ENCODE measurements around the gene AP3M1.

The AP3M1 gene

DNA sequence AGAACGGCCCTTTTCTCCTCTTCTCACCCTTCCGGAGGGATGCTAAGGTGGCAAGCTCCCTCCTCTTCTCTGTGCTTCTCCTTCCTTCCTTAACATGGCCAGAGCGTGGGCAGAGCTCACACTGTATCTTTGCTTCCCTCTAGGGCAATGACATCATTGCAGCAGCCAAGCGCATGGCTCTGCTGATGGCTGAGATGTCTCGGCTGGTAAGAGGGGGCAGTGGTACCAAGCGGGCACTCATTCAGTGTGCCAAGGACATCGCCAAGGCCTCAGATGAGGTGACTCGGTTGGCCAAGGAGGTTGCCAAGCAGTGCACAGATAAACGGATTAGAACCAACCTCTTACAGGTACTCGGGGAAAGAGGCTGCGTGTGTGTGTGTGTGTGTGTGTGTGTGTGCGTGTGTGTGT lies 36.6 kb downstream of the AP3M1 start:
- no peak for DNase-seq (ENCODE audit: low read depth)

DNA sequence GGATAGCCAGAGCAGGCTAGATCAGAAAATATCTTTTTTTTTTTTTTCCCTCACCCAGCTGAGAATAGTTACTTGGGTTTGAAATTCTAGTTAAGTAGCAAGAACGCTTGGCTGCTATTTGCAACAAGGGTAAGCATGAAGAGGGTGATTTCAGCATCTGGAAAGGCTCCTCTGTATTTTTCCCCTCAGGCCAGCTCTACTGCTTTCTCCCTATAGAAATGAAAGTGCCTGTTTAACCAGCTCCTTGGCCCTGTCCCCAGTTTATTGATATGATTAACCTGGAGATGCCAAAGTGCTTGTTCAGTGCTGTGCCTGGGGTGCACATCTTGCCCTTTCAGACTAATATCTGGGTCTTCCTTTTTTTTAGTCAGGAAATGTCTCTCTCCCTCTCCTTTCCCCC lies 37.1 kb downstream of the AP3M1 start:
- no peak for DNase-seq (ENCODE audit: low read depth)

DNA sequence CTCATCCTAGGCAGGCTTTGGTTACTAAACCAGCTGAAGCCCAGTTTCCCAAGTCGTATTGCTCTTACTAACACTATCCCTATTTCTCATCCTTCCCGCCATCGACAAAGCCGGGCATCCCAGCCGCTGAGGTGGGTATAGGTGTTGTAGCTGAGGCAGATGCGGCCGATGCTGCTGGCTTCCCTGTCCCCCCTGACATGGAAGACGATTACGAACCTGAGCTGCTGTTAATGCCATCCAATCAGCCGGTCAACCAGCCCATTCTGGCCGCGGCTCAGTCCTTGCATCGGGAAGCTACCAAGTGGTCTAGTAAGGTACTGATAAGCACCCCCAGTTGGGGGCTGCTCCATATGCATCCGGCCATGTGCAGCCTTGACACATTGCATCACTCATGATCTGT lies 38.8 kb downstream of the AP3M1 start:
- DNase-seq (ENCODE audit: low read depth): no peak

DNA sequence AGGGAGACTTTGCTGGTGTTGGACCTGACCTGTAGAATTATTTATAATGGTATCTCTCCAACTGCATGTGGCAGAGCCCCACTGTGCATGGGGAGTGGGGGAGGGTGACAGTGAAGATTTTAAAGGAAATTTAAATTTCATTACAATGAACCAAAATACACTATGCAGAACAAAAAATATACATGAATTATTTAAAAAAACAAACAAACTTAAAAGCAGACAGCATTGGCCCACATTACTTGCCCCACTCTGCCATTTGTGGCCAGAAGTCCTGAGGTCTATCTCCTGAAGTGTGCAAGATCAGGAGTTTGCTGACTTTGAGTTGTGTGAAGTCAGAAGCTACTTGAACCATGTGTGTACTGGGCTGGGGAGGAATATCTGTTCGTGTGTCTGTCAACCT lies 40.5 kb downstream of the AP3M1 start:
- DNase-seq (ENCODE audit: low read depth): no peak

DNA sequence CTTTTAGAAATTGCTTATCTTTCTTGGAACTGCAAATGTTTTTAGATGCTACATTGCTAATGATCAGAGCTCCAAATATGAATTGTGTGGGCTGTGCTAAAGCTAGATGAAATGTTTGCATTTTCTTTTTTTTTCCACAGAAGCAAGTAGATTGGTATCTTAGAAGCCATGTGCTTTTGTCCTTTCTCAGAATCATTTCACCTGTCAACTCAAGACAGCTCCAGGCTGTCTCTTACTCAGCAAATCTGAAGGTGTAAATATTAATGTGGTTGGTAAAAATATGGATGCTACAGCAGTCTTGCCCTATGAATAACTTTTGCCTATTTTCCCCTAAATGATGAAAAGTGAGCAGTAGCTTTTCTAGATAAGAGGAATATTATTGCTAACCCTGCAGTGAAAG lies 41.2 kb downstream of the AP3M1 start:
- DNase-seq (ENCODE audit: low read depth): no peak

DNA sequence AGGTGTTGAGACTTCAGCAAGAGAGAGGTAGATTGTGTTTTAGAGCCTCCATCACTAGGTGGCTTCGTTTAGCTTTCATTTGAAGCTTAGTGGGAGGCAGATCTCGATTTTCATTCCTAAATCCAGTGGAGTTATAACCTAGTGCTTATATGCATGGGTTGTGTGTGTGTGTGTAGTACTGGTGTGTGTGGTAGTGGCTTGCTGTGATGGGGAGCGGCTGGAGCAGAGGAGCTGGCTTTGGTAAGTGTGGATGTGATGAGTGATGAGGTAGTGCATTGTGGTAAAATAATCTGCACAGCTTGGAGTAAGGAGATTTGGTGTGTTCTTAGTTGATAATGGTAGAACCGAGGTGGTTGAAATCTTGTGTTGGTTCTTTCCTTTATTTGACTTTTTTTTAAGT lies 43.2 kb downstream of the AP3M1 start:
- DNase-seq (ENCODE audit: low read depth): no peak

DNA sequence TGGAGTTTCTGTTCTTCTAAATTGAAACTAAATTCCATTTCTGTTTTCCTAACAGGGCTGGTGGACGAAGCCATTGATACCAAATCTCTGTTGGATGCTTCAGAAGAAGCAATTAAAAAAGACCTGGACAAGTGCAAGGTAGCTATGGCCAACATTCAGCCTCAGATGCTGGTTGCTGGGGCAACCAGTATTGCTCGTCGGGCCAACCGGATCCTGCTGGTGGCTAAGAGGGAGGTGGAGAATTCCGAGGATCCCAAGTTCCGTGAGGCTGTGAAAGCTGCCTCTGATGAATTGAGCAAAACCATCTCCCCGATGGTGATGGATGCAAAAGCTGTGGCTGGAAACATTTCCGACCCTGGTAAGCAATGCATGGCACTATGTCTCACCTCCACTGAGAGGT lies 45.6 kb downstream of the AP3M1 start:
- no peak for DNase-seq (ENCODE audit: low read depth)

DNA sequence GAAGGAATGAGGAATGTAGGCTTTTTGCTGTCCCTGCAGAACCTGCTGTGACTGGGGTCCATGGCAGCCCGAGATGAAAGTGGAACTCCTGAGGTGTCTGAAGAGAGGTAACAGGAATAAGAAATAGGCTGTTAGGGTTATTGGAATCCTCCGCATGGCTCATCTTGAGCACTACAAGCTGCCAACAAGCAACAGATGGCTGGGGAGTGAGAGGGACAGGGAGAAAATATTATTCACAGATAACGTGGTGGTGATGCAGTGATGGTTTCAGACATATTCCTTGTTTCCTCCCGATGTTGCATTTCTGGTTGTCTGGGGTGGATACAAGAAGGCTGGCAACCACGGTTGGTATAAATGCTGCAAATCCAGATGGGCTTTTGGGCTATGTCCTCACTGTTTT lies 46.1 kb downstream of the AP3M1 start:
- DNase-seq (ENCODE audit: low read depth): no peak

DNA sequence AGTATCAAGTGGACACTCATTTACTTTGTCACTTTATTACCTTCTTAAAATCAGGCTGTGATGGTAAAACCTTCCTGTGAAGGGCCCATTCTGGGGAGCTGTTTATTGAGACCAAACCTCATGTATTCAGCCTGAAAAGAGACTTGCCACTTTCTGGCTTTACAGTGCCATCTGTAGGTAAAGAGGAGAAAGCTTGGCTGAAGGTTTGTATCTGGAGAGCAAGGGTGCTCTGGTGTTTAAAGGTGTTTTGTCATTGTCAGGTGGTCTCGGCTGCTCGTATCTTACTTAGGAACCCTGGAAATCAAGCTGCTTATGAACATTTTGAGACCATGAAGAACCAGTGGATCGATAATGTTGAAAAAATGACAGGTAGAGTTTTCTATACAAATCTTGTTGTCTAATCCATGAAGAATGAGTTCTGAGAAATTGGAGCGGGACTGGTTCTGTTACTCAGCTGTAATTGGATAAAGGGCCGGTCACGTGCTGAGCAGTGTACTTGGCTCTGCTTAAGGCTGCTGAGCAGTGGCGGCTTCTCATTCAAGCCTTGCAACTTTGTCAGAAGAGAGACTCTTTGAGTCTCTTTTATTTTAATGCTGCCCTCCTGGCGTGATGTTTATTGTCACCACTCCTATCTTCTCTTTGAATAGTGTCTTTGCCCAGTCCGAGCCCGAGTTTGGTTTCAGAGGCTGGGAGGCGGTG lies 46.9 kb downstream of the AP3M1 start:
- no peak for DNase-seq (ENCODE audit: low read depth)

DNA sequence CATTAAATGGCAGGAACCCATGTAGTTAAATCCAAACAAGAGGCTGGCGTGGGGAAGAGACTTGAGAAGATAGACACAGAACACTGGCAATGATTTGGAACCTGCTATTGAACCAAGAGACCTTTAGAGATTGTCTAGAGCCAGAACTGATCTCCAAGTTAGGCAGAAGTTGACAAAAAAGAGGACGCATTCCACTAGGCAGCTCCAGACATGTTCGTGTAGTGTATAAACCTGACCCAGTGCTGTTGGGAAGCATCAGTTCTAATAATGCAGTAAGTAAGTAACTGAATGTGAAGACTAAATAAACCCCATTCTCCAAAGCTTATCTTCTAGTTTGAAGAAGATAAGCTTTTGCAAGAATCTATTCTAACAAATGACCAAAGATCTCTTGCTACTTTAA lies 50.8 kb downstream of the AP3M1 start:
- no peak for DNase-seq (ENCODE audit: low read depth)

DNA sequence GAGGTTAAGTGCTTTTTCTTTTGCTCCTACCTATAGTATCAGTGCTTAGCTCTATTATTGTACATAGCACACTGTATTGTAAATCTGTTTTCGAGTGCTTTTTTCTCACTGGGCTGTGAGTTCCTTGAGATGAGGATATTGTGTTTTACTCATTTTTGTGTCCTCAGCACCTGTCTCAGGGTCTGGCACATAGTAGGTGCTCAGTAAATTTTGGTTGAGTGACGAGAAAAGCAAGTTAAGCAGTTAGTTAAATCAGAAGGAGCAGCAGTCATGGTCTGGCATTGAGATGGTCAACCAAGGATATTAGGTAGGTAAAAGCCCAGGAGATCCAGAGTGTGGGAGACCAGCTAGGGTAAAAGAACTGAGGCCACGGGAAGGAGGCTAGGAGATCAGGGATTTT lies 51.2 kb downstream of the AP3M1 start:
- no peak for DNase-seq (ENCODE audit: low read depth)

DNA sequence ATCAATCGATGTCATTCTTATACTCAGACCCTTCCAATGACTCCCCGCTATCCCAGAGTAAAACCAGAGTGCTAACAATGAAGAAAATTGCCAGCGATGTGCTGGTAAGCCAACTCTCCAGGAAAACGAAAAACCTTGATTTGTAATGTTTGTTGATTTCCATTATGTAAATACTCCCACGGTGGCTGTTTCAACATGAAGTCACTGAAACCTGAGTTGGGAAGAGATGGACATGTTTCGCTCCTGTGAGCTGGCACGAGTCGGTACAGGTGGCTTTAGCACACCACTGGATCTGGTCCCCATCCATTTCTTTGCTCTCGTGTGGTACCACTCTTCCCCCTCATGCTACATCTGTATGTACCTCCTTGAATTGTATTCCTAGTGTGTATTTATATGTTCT lies 52.9 kb downstream of the AP3M1 start:
- no peak for DNase-seq (ENCODE audit: low read depth)

DNA sequence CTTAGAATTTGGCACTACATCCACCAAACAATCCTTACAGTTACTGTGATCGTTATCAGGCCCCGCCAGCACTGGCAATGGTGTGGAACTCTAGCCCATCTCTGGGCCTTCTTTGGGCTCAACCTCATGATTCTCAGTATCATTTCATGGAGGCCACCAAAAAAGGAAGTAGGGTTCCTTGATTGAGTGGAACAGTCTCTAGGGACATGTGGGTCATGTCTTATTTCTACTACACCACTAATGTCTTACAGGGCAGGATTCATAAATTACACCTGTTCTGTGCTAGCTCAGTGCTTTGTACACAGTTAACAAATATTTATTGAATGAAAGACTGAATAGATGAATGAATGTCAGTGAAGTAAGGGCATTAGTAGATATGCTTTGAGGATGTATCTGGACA lies 53.9 kb downstream of the AP3M1 start:
- no peak for DNase-seq (ENCODE audit: low read depth)

DNA sequence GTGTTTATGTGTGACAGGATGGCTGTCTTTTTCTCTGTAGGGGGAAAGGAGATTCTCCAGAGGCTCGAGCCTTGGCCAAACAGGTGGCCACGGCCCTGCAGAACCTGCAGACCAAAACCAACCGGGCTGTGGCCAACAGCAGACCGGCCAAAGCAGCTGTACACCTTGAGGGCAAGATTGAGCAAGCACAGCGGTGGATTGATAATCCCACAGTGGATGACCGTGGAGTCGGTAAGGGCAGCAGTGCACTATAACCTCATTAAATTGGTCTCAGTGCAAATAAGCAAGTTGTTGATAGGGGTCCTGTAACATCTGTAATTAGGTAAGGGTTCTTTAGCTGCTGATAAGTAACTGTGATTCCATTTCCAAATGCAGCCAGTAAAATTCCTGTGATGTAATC lies 56.4 kb downstream of the AP3M1 start:
- DNase-seq (ENCODE audit: low read depth): no peak

DNA sequence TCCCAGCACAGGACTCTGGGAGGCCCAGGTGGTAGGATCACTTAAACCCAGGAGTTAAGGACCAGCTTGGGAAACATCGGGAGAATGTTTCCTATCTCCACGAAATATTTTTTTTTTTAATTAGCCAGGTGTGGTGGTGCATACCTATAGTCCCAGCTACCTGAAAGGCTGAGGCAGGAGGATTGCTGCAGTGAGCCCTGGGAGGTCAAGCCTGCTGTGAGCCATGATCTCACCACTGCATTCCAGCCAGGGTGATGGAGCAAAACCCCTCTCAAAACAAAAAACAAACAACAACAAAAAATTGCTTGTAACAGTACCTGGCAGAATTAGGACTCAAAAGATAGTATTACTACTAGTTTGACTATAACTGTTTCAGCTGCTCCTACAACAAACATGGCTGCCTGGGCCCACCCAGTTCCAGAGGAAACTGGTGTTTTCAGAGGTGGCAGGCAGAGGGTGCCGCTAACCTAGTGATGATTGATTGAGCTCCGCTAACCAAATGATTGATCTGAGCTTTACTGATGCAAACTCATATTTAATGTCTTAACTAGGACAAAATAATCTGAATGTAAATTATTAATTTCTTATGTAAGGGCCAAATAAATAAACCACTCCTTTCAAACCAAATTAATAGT lies 57.0 kb downstream of the AP3M1 start:
- DNase-seq (ENCODE audit: low read depth): no peak

DNA sequence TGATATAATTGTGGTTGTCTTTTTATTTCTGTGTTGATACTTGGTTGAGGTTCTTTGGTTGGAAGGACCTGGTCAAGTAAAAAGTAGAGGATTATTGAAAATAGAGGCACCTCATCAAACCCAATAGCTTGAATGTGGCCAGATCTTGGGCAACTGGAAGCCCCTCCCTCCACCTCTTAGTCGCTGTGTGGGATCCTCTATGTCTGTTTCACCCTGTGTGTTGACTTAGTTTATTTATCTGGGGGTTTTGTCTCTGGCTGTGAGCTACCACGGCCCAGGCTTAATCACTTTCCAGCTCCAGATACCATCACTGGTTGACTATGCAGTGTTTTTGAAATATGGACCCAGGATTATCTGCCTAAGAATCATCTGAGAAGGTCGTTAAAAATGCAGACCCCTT lies 58.3 kb downstream of the AP3M1 start:
- no peak for DNase-seq (ENCODE audit: low read depth)

DNA sequence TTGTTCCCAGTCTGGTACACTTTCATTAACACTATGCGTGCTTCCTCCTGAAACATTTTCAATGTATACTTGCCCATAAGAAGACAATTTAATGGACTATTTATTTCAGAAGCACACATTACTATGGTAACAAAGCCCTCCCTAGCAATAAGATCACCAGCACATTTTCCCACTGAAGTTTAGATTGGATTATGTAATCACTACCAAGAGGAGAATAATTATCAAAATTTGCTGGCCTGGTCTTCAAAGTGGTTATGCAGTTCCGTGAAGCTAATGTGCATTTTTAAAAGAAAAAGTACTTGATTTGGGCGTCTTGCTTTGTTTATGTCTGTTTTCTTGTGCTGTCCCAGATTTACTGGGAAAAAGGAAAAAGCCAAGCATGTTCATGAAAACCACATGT lies 61.9 kb downstream of the AP3M1 start:
- DNase-seq (ENCODE audit: low read depth): no peak

DNA sequence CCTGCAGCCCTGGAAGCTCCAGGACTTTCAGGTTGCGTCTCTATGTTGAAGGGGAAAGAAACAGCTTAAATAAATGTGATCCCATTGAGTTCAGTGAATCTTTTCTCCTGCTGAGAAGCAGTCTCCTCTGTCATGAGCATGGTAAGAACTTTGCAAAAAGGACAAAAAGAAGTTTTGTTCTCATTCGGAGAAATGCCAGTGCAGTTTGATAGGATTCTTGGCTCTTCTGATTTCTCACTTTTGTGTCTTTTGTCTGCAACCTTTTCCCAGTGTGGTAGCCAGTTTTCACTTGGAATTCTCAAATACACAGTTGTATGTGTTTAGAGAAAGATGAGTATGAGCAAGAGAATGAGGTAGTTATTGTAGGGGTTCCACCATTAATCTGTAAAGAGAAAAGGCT lies 64.3 kb downstream of the AP3M1 start:
- no peak for DNase-seq (ENCODE audit: low read depth)

DNA sequence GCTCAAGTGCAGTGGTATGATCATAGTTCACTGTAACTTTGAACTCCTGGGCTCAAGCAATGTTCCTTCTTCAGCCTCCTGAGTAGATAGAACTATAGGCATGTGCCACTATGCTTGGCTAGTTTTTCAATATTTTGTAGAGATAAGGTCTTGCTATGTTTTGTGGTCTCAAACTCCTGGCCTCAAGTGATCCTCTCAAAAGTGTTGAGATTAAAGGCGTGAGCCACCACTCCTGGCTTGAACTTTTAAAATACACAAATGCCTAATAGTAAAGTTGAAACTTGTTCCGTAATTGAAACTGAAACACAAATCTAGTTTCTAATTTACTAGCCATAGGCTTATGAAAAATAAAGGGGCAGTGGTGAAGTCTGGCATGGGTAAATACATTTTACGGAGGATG lies 65.7 kb downstream of the AP3M1 start:
- DNase-seq (ENCODE audit: low read depth): no peak

DNA sequence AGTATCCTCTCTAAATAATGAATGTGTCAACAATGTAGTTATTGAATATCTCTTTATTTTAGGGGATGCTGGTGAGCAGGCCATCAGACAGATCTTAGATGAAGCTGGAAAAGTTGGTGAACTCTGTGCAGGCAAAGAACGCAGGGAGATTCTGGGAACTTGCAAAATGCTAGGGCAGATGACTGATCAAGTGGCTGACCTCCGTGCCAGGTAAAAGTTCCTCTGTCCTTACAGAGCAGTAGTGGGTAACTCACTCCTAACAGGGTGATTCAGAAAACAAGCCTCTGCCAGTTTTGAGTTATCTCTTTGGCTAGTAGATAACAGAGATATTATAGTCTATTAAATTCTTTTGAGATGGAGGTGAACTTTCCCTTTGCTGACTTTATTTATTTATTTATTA lies 67.3 kb downstream of the AP3M1 start:
- no peak for DNase-seq (ENCODE audit: low read depth)

DNA sequence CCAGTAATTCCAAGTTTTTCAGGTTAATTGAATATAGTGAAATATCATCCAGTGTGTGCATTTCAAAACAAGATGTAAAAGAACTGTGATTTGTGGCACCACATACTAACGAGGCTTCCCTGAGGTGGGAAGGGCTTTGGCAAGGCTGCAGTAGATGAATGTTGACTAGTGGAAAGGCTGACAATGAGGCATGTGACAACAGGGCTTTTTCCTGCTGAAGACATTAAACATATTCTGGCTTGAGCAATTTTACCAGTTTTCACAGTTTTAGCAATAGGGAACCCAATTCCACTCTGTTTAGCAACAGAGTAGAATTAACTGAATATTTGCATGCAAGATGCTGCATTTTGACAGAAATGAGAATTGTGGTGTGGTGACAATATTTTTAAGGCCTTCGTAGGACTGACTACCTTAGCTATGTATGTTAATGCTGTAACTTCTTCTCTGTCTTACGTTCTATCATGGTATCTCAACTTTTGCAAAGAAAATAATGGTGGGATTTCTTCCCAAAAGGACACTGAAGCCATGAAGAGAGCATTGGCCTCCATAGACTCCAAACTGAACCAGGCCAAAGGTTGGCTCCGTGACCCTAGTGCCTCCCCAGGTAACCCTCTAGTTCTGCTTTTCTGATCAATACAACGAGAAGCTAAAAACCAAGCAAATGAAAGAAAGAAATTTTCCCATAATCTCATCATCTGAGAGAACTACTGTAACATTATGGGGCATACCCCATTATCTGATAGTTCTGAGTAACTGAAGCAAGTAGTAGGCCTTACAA lies 68.5 kb downstream of the AP3M1 start:
- no peak for DNase-seq (ENCODE audit: low read depth)

DNA sequence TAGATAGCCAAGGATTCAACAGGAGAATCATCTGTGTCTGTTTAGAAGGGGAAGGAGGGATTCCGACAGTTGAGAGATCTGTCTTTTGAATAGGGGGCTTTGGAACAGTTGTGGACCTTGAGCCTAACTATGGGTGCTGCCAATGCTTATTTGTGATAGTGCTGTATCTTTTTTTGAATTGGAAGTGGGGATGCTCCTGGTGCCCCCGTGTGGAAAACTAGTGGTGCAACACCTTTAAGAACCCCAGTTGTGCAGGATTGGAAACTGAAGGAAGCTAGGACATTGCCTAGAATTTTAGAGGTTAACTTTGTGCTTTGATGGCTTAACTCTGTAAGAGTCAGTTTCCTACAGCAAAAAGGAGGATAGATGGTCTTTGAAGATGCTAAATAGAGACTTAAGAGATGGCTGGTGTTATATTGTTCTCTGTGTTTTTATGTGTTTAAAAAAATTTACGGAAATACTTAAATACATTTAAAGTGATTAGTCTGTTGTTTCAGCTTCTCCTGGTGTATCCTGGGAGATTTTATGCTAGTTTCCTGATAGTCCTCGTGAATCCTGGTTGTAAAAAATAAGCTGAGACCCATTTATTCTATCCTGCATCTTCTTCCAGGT lies 69.3 kb downstream of the AP3M1 start:
- peak; percentile 20 for DNase-seq (ENCODE audit: low read depth)

DNA sequence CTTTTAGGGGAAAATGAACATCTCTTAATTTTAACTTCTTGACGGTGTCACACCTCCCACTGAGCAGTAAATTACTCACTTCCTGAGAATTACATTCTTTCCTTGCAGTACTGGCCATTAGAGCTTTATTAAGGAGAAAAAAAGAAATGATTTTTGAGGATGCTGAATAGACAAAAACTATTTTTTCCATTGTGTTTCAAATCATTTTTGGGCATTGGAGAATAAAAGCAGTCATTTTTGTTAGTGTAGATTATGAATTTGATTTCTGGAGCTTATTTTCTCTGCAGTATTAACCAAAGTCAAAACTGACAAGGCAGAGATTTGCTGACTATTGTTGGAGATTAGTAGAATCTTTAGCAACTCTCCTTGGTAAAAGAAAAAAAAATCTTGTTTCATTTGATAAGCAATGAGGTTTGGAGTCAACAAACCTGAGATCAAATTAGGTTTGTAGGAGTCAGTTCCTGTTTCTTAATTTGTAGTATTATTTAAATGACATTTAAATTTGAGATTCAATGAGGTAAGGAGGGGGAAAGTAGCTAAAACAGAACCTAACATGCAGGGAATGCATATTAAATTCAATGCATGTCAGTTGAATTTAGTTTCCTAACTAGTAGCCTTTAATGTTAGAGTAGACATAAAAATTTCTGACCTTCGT lies 70.6 kb downstream of the AP3M1 start:
- DNase-seq (ENCODE audit: low read depth): no peak

All from stimulated activated CD8-positive, alpha-beta memory T cell treated with anti-CD3 and anti-CD28 coated beads, Interleukin-12 subunit alpha, Interleukin-12 subunit beta, amount 100 ng/mL, for 1 hour (primary cell).